IMR-90 (cell line): ENCODE results near the gene DUOX1. TPM values are rescaled to one million over a fixed set of nuclear protein-coding genes. Genes with fewer than 3 reads are reported as not detected.
A peak's percentile ranks its signal among the peaks of the same experiment; 100 is the strongest.

Experiments used
- ATAC-seq: fragments of 200-7000 bp; cut with Tn5 transposase; 2 replicates; pipeline ENCODE4 v1.9.1; 2020; ENCODE audit warnings: low read depth, mild to moderate bottlenecking, moderate library complexity
- BruUV-seq: library from RNA; stranded (reverse); fragments of 400-500 nt; replicated peaks from 2 replicates; lab custom pipeline; 2021; lab: Mats Ljungman, UMichigan
- CTCF ChIA-PET: fragments of 300-600 bp; formaldehyde crosslinking; extraction: SDS; loops from one replicate; lab custom pipeline; 2021; ENCODE audit warnings: antibody characterized with exemption; lab: Yijun Ruan, JAX
- POLR2A ChIA-PET: fragments of 300-600 bp; sonication (Branson Sonifier 250); formaldehyde crosslinking; loops from one replicate; lab custom pipeline; 2022; ENCODE audit warnings: antibody characterized with exemption; ENCODE audit not compliant: unreplicated experiment; lab: Charles Lee
- DNase-seq: peaks from one replicate; pipeline ENCODE4 v3.0.0; 2013
- H2AFZ ChIP-seq: replicated peaks from 2 replicates; pipeline ENCODE3; 2013; ENCODE audit warnings: low read length, mild to moderate bottlenecking; ENCODE audit not compliant: poor library complexity
- H2AK5ac ChIP-seq: 2 replicates; pipeline ENCODE4 v1.6.1; 2013; ENCODE audit warnings: low read depth, low read length, inconsistent platforms
- H2AK9ac ChIP-seq: replicated peaks from 2 replicates; pipeline ENCODE3; 2013; ENCODE audit warnings: mild to moderate bottlenecking, low read depth, low read length, moderate library complexity; ENCODE audit not compliant: poor library complexity
- H2BK120ac ChIP-seq: 2 replicates; pipeline ENCODE4 v1.6.1; 2013; ENCODE audit warnings: low read depth, low read length, inconsistent platforms
- H2BK15ac ChIP-seq: 3 replicates; pipeline ENCODE4 v1.6.1; 2013; ENCODE audit warnings: low read depth, low read length, inconsistent platforms
- H2BK20ac ChIP-seq: 2 replicates; pipeline ENCODE4 v1.6.1; 2013; ENCODE audit warnings: low read depth, mild to moderate bottlenecking, inconsistent platforms, low read length, moderate library complexity
- H2BK5ac ChIP-seq: 2 replicates; pipeline ENCODE4 v1.6.1; 2013; ENCODE audit warnings: mild to moderate bottlenecking, low read depth, low read length, inconsistent platforms; ENCODE audit not compliant: poor library complexity, severe bottlenecking
- H3K14ac ChIP-seq: replicated peaks from 2 replicates; pipeline ENCODE4 v1.6.1; 2013; ENCODE audit warnings: low read depth, low read length, inconsistent platforms
- H3K18ac ChIP-seq: 2 replicates; pipeline ENCODE4 v1.6.1; 2013; ENCODE audit warnings: low read depth, low read length, control low read depth
- H3K23ac ChIP-seq: 2 replicates; pipeline ENCODE4 v1.6.1; 2013; ENCODE audit warnings: low read depth, low read length, inconsistent platforms
- H3K27ac ChIP-seq: 2 replicates; pipeline ENCODE4 v1.5.1; 2013; ENCODE audit warnings: mild to moderate bottlenecking, control low read depth, low read length; ENCODE audit not compliant: insufficient read depth
- H3K27me3 ChIP-seq: 2 replicates; pipeline ENCODE4 v1.6.1; 2013; ENCODE audit warnings: low read length; ENCODE audit not compliant: control insufficient read depth, insufficient read depth
- H3K36me3 ChIP-seq: 2 replicates; pipeline ENCODE4 v1.6.1; 2013; ENCODE audit warnings: low read length, mixed read lengths; ENCODE audit not compliant: control insufficient read depth, insufficient read depth
- H3K4ac ChIP-seq: 2 replicates; pipeline ENCODE4 v1.6.1; 2013; ENCODE audit warnings: low read depth, low read length, inconsistent platforms
- H3K4me1 ChIP-seq: 2 replicates; pipeline ENCODE4 v1.6.1; 2013; ENCODE audit warnings: low read length, mixed read lengths; ENCODE audit not compliant: control insufficient read depth, insufficient read depth
- H3K4me2 ChIP-seq: 2 replicates; pipeline ENCODE4 v1.6.1; 2013; ENCODE audit warnings: low read depth, mild to moderate bottlenecking, control low read depth, low read length, moderate library complexity
- H3K4me3 ChIP-seq: 2 replicates; pipeline ENCODE4 v1.5.1; 2013; ENCODE audit warnings: low read depth, mild to moderate bottlenecking, control low read depth, low read length, moderate library complexity; ENCODE audit not compliant: insufficient read depth
- H3K56ac ChIP-seq: 2 replicates; pipeline ENCODE4 v1.6.1; 2013; ENCODE audit warnings: low read length, inconsistent platforms; ENCODE audit not compliant: insufficient read depth; ENCODE audit errors: extremely low read depth
- H3K79me1 ChIP-seq, 2 experiments: 2 replicates each; pipeline ENCODE4 v1.6.1; 2013; ENCODE audit warnings: low read length in 2 of 2, inconsistent platforms in 1 of 2, low read depth in 1 of 2
- H3K9ac ChIP-seq: 2 replicates; pipeline ENCODE4 v1.6.1; 2013; ENCODE audit warnings: low read depth, low read length, control low read depth
- H3K9me1 ChIP-seq: 2 replicates; pipeline ENCODE4 v1.6.1; 2013; ENCODE audit warnings: low read length, inconsistent platforms; ENCODE audit not compliant: insufficient read depth
- H3K9me3 ChIP-seq: 2 replicates; pipeline ENCODE4 v1.6.1; 2013; ENCODE audit warnings: low read length; ENCODE audit not compliant: control insufficient read depth, insufficient read depth
- H4K20me1 ChIP-seq: 2 replicates; pipeline ENCODE4 v1.6.1; 2013; ENCODE audit warnings: low read length, inconsistent platforms; ENCODE audit not compliant: insufficient read depth
- H4K5ac ChIP-seq: 2 replicates; pipeline ENCODE4 v1.6.1; 2013; ENCODE audit warnings: mild to moderate bottlenecking, low read depth, low read length, control low read depth
- H4K8ac ChIP-seq, 2 experiments: 2 replicates each; pipeline ENCODE4 v1.6.1; 2013; ENCODE audit warnings: low read depth in 2 of 2, low read length in 2 of 2, control low read depth in 1 of 2, inconsistent platforms in 1 of 2
- H4K91ac ChIP-seq: 2 replicates; pipeline ENCODE4 v1.6.1; 2013; ENCODE audit warnings: low read depth, low read length, inconsistent platforms; ENCODE audit not compliant: insufficient read depth
- CTCF ChIP-seq: conservative IDR thresholded peaks from 2 replicates; pipeline ENCODE4 v1.5.1; 2012; ENCODE audit warnings: mild to moderate bottlenecking, low read depth, low read length, improper control_type of control experiment
- MAZ ChIP-seq: IDR thresholded peaks from 2 replicates; pipeline ENCODE4 v1.6.1; 2012; ENCODE audit warnings: low read depth, mild to moderate bottlenecking, low read length, improper control_type of control experiment, moderate library complexity, borderline replicate concordance
- USF2 ChIP-seq: fragments of 150-350 bp; IDR thresholded peaks from 2 replicates; pipeline ENCODE4 v1.6.1; 2017; ENCODE audit warnings: mild to moderate bottlenecking, antibody characterized with exemption, low read length, low read depth
- WGBS, 2 experiments: methylation state at CpG; one replicate each; pipeline versions ENCODE4 v1.1.5 to v1.1.7; 2013; ENCODE audit warnings: missing lambda C conversion rate in 2 of 2; ENCODE audit not compliant: insufficient read length in 1 of 2; ENCODE audit errors: extremely low coverage in 2 of 2; 5-methylcytosine and 5-hydroxymethylcytosine counted together
- dilution Hi-C: fragments of 300-500 bp; cut with HindIII; formaldehyde crosslinking; loops from one replicate; pipeline ENCODE4 v1.14.3; 2018; ENCODE audit warnings: low sequenced_read_pairs; ENCODE audit not compliant: unreplicated experiment
- in situ Hi-C: fragments of 300-500 bp; cut with MboI; formaldehyde crosslinking; loops from 3 replicates; pipeline ENCODE4 v1.14.3; 2019; ENCODE audit warnings: low sequenced_read_pairs, inconsistent platforms, mixed read lengths
- intact Hi-C: fragments of 100-400 bp; cut with micrococcal nuclease; formaldehyde crosslinking; loops from 2 replicates; pipeline ENCODE4 v1.10.0; 2022
- polyA plus RNA-seq, 3 experiments: library from polyadenylated mRNA; depleted of rRNA; stranded (reverse); fragments of >200 nt; gene quantifications; 2 replicates each; pipeline ENCODE4 v1.2.3, GENCODE V29; 2012; ENCODE audit warnings: low replicate concordance in 1 of 3
- total RNA-seq: library from RNA; depleted of rRNA; stranded (reverse); fragments of >200 nt; gene quantifications from 2 replicates; pipeline ENCODE4 v1.2.3, GENCODE V29; 2012

Gene DUOX1
- total and polyA plus RNA-seq, 2 of the 4 experiments (the other 2 are of a cell fraction): not detected

GRCh38 chr15:45136378-45136764 is 6.6 kb downstream of the DUOX1 start:
- no peak overlapping the region for H3K27ac ChIP-seq
- H3K9me1 ChIP-seq: no peaks in the 10 kb centered on the region
- BruUV-seq: no TSS peak
- no peak overlapping the region for H2AK5ac ChIP-seq
- dilution Hi-C loops (no loop called here), intact Hi-C loops (no loop called here), in situ Hi-C loops (no loop called here)
- no peak overlapping the region for H3K23ac ChIP-seq
- H3K4ac ChIP-seq: no peak overlapping the region
- H4K91ac ChIP-seq: no peak overlapping the region
- POLR2A ChIA-PET: no interaction called here
- no peaks in the 10 kb centered on the region for H3K79me1 ChIP-seq
- DNase-seq: no peak
- no peak overlapping the region for H2BK20ac ChIP-seq
- no peaks in the 10 kb centered on the region for H3K4me1 ChIP-seq
- no peak overlapping the region for H2AK9ac ChIP-seq
- H3K4me3 ChIP-seq: no peak overlapping the region
- no peak overlapping the region for H4K8ac ChIP-seq
- H3K9ac ChIP-seq: no peak overlapping the region
- H2AFZ ChIP-seq: no peak overlapping the region
- CTCF ChIA-PET: no interaction called here
- H3K18ac ChIP-seq: no peak overlapping the region
- no peak overlapping the region for H2BK120ac ChIP-seq
- no peak overlapping the region for H2BK5ac ChIP-seq
- peaks cover 3% of the 10 kb centered on the region; the same call in 1 of the 2 replicates for H3K9me3 ChIP-seq
- H2BK15ac ChIP-seq: no peak overlapping the region
- H3K14ac ChIP-seq: no peak overlapping the region
- no peaks in the 10 kb centered on the region for H3K36me3 ChIP-seq
- H3K4me2 ChIP-seq: no peak overlapping the region
- no CpG with 5 or more reads among the region's 10 CpGs for WGBS, 2 experiments
- H4K20me1 ChIP-seq: no peaks in the 10 kb centered on the region
- TF ChIP-seq MAZ (no peak), CTCF (0 out of 2 replicates have a peak, but pooled peaks have one; percentile 2), USF2 (no peak)
- H3K56ac ChIP-seq: no peak overlapping the region
- H3K27me3 ChIP-seq: peaks cover 73% of the 10 kb centered on the region
- no peak for ATAC-seq
- no peak overlapping the region for H4K5ac ChIP-seq
